PFSK-1 (cell line): ENCODE measurements around the gene PALLD.

Experiments
- FOXP2 ChIP-seq: optimal IDR thresholded peaks from 2 replicates; pipeline ENCODE3; 2011; ENCODE audit warnings: borderline replicate concordance, control low read depth, inconsistent platforms; ENCODE audit not compliant: insufficient read depth; ENCODE audit errors: extremely low read length, extremely low read depth
- POLR2AphosphoS5 ChIP-seq: IDR thresholded peaks from 2 replicates; pipeline ENCODE4 v1.6.1; 2012; ENCODE audit warnings: low read depth, mild to moderate bottlenecking, control low read depth, low read length, moderate library complexity
- SIN3A ChIP-seq: IDR thresholded peaks from 2 replicates; pipeline ENCODE4 v1.6.1; 2012; ENCODE audit warnings: mild to moderate bottlenecking, low read length, moderate library complexity, borderline replicate concordance; ENCODE audit not compliant: insufficient read depth
- TAF1 ChIP-seq: IDR thresholded peaks from 2 replicates; pipeline ENCODE4 v1.6.1; 2012; ENCODE audit warnings: low read length, control low read depth, borderline replicate concordance; ENCODE audit not compliant: insufficient read depth
- TF ChIP-seq, protein P1 (sequence below), 2 experiments: IDR thresholded peaks; 2 replicates each; pipeline versions ENCODE4 v1.6.1 to v1.8.0; 2011 to 2012; ENCODE audit warnings: low read depth in 2 of 2, low read length in 2 of 2, control low read depth in 1 of 2, inconsistent platforms in 1 of 2, mild to moderate bottlenecking in 1 of 2, moderate library complexity in 1 of 2; ENCODE audit not compliant: insufficient read depth in 1 of 2

Gene PALLD

DNA sequence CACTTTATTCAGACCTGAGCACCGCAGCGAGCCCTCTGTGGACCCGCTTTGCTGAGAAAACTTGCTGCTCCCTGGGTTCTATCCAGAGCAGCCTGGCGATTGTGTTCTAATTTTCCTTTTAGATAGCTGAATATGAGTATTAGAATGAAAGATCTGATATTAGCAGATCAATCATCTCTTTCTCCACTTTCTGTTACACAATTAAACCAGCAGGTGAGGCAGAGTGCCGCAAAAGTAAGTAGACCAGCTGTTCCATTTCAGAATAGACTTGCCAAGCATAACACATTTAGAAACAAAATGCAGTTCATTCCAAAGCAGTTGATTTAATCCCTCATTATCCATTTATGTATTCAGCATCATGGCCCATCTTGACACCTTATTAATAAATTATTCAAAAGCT, 58.6 kb downstream of the PALLD start:
- no peak for TF ChIP-seq TAF1
- no peak for TF ChIP-seq FOXP2
- TF ChIP-seq, protein P1, sequence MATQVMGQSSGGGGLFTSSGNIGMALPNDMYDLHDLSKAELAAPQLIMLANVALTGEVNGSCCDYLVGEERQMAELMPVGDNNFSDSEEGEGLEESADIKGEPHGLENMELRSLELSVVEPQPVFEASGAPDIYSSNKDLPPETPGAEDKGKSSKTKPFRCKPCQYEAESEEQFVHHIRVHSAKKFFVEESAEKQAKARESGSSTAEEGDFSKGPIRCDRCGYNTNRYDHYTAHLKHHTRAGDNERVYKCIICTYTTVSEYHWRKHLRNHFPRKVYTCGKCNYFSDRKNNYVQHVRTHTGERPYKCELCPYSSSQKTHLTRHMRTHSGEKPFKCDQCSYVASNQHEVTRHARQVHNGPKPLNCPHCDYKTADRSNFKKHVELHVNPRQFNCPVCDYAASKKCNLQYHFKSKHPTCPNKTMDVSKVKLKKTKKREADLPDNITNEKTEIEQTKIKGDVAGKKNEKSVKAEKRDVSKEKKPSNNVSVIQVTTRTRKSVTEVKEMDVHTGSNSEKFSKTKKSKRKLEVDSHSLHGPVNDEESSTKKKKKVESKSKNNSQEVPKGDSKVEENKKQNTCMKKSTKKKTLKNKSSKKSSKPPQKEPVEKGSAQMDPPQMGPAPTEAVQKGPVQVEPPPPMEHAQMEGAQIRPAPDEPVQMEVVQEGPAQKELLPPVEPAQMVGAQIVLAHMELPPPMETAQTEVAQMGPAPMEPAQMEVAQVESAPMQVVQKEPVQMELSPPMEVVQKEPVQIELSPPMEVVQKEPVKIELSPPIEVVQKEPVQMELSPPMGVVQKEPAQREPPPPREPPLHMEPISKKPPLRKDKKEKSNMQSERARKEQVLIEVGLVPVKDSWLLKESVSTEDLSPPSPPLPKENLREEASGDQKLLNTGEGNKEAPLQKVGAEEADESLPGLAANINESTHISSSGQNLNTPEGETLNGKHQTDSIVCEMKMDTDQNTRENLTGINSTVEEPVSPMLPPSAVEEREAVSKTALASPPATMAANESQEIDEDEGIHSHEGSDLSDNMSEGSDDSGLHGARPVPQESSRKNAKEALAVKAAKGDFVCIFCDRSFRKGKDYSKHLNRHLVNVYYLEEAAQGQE (IDR thresholded peaks at IDR 0.05; ENCODE audit: insufficient read depth in 1 of 2, low read depth in 2 of 2, low read length in 2 of 2), result no peak
- no peak for TF ChIP-seq POLR2AphosphoS5
- no peak for TF ChIP-seq SIN3A

DNA sequence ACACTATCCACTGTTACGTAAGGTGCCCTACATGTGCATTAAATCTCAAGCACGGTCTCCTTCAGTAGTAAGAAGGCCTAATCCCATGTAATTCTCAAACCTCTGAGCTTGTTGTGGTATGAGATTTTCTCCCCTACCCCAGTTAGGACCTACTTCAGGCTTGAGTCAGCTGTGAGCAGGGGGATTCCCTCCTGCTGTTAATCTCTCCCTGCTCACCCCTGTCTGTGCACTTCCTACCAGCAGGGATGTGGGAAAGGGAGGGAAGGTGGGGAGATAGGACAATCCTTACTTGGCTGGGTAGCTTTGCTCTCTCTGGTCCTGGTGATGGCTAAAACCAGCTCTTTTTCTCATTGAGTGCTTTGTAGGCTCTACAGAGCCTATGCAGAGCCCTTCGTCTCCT, 60.8 kb downstream of the PALLD start:
- TF ChIP-seq, protein P1 (IDR thresholded peaks at IDR 0.05; ENCODE audit: insufficient read depth in 1 of 2, low read depth in 2 of 2, low read length in 2 of 2), result no peak
- no peak for TF ChIP-seq TAF1
- no peak for TF ChIP-seq FOXP2
- no peak for TF ChIP-seq POLR2AphosphoS5
- TF ChIP-seq SIN3A, result no peak

DNA sequence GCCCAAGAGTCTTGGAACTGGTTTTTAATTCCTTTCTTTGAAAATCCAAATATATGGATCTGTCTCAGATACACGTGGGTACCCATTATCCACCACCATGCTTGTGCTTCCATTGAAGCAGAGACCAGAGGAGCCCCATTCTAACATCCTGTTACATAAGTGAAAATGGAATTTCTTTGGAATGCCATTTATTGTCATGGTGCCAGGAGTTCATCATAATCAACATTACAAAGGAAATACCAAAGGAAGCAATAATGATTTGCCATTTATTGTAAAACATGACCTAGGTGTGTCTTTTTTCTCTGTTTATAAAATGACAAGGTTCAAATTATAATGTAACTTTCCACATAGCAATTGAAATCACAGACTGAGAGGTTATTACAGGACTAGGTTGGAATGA, 61.7 kb downstream of the PALLD start:
- no peak for TF ChIP-seq SIN3A
- no peak for TF ChIP-seq TAF1
- no peak for TF ChIP-seq POLR2AphosphoS5
- TF ChIP-seq, protein P1 (IDR thresholded peaks at IDR 0.05; ENCODE audit: insufficient read depth in 1 of 2, low read depth in 2 of 2, low read length in 2 of 2), result no peak
- TF ChIP-seq FOXP2, result no peak

DNA sequence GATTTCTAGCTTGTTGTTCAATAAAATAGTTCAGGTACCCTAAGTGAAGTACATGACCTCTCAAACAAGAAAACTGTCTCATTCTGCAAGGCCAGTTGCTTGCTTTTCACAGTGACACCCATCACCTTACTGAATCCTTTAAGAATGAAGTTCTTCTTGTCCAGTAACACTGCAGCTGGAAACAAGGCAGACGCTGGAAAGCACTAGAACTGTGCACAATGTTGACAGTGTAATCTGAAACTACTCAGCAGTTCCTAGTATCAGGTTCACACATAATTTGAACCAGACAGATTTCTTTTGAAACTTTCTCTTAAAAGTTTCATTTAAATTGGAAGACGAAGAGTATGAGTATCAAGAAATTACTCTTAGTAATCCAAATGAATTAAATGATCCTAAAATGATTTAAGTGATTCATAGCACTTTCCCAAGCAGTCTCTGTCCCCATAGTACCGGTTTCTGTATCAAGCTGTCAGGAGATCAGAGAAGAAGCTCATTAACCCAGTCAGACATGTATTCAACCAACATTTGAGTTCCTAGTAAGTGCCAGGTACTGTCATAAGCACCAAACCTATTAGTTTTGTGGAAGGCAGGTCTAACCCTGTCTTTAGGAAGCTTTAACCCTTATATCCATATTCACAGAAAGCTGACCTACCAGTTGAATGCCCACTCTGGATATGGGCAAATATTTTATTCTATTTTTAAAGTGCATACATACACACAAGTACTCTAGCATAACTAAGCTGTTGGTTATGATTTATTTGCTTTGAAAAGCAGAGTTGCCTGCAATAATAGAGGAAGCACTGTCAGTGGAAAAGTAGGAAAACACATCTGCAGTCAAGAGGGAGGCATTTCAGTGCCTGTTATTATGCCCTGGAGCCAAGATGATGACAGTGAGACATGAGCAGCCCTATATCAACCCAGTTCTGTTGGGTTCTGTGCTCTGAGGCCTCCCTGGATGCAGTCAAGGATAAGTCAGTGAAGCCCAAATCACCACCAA, 63.6 kb downstream of the PALLD start:
- no peak for TF ChIP-seq POLR2AphosphoS5
- TF ChIP-seq TAF1, result peak; percentile 41; the same call in 1 of the 2 replicates
- TF ChIP-seq SIN3A, result no peak
- TF ChIP-seq, protein P1 (IDR thresholded peaks at IDR 0.05; ENCODE audit: insufficient read depth in 1 of 2, low read depth in 2 of 2, low read length in 2 of 2), result no peak
- no peak for TF ChIP-seq FOXP2

DNA sequence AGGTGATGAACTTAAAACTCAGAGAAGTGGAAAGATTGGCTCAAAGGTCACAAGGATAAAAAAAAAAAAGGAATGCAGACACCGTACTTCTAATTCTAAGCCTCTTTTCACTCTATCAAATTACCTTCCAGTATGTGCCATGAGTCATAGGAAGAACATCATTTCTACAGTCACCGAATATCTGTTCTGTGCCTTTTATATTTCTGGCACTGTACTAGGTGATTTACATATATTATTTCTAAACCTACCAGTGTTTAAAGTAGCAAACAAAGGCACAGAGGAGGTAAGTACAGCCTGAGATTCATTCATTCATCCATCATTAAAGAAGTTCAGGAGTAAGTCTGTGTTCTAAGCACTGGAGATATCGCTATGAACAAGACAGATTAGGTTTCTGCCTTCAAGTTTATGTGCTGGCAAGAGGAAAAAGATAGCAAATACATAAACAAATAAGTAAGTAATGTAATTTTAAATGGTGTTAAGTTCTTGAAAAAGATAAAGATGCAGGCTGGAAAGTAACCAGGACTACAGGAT, 65.3 kb downstream of the PALLD start:
- TF ChIP-seq POLR2AphosphoS5, result no peak
- TF ChIP-seq TAF1, result no peak
- TF ChIP-seq, protein P1 (IDR thresholded peaks at IDR 0.05; ENCODE audit: insufficient read depth in 1 of 2, low read depth in 2 of 2, low read length in 2 of 2), result no peak
- TF ChIP-seq SIN3A, result no peak
- TF ChIP-seq FOXP2, result no peak
